Thoracic aorta (tissue), 2 donors: ENCODE results near the gene AIM2. TPM values are rescaled to one million over a fixed set of nuclear protein-coding genes. Genes with fewer than 3 reads are reported as not detected.

Experiments used
- ATAC-seq: fragments of 150-250 bp; one replicate; pipeline ENCODE4 v1.8.0; 2017; ENCODE audit warnings: low read depth; ENCODE audit not compliant: insufficient number of reproducible peaks, low FRiP score
- DNase-seq: peaks from one replicate; pipeline ENCODE4 v3.0.0-alpha.2; 2020; ENCODE audit warnings: low spot score
- H3K27ac ChIP-seq, 2 donors: fragments of 200-600 bp; sonication (generic); 1 replicate in 1 of 2; 2 replicates in 1 of 2; pipeline ENCODE4 v1.5.1; 2016; ENCODE audit warnings: mild to moderate bottlenecking in 2 of 2, moderate library complexity in 2 of 2
- H3K27me3 ChIP-seq: fragments of 200-600 bp; sonication (generic); replicated peaks from 2 replicates; pipeline ENCODE4 v1.6.0; 2016; ENCODE audit warnings: mild to moderate bottlenecking; ENCODE audit not compliant: insufficient read depth
- H3K36me3 ChIP-seq: fragments of 200-600 bp; sonication (generic); one replicate; pipeline ENCODE4 v1.5.1; 2016
- H3K4me1 ChIP-seq, 2 donors: fragments of 200-600 bp; sonication (generic); 1 replicate in 1 of 2; 2 replicates in 1 of 2; pipeline versions ENCODE4 v1.5.1 to v1.6.0; 2016; ENCODE audit warnings: low read depth in 2 of 2, mild to moderate bottlenecking in 1 of 2; ENCODE audit not compliant: control insufficient read depth in 1 of 2
- H3K4me3 ChIP-seq: fragments of 200-600 bp; sonication (generic); 2 replicates; pipeline ENCODE4 v1.5.1; 2016; ENCODE audit warnings: mild to moderate bottlenecking
- H3K9me3 ChIP-seq: fragments of 200-600 bp; sonication (generic); 2 replicates; pipeline ENCODE4 v1.5.1; 2016
- total RNA-seq, 2 donors: library from RNA; depleted of rRNA; stranded (reverse); fragments of >200 nt; gene quantifications; one replicate each; pipeline versions ENCODE4 v1.1.0 to v1.2.3, GENCODE V29; 2016
- TF ChIP-seq, protein P1 (sequence below): fragments of 200-600 bp; sonication (generic); IDR thresholded peaks from one replicate; pipeline ENCODE4 v1.5.1; 2019; ENCODE audit warnings: antibody characterized with exemption

The AIM2 gene
- total RNA-seq, 2 donors from 2014 or later = 1.1 to 3.4 TPM

DNA sequence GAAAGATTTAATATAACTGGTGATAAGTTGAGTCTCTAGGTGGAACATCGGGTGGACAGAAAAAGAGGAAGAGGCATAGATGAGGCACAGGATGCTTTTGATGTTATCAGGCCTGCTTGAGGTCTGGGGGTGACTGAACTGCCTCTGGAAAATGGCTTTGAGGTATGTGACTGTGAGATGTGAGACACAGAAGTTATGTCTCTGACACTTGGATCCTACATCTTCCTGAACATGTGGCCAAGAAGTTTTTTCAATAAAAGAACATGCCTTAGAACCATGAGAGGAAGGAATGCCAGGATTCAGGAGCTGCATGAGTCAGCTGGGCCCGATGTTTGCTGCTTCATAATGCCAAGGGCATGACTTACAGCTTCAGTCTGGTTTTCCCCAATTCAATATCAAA is 11.5 kb upstream of the AIM2 start:
- Histone ChIP-seq H3K36me3 (no peaks in the 10 kb centered on the region), H3K27ac (no peak overlapping the region), H3K9me3 (no peaks in the 10 kb centered on the region), H3K4me3 (no peak overlapping the region), H3K4me1 (no peaks in the 10 kb centered on the region), H3K27me3 (no peaks in the 10 kb centered on the region)
- no peak for ATAC-seq
- DNase-seq = no peak
- TF ChIP-seq, protein P1, sequence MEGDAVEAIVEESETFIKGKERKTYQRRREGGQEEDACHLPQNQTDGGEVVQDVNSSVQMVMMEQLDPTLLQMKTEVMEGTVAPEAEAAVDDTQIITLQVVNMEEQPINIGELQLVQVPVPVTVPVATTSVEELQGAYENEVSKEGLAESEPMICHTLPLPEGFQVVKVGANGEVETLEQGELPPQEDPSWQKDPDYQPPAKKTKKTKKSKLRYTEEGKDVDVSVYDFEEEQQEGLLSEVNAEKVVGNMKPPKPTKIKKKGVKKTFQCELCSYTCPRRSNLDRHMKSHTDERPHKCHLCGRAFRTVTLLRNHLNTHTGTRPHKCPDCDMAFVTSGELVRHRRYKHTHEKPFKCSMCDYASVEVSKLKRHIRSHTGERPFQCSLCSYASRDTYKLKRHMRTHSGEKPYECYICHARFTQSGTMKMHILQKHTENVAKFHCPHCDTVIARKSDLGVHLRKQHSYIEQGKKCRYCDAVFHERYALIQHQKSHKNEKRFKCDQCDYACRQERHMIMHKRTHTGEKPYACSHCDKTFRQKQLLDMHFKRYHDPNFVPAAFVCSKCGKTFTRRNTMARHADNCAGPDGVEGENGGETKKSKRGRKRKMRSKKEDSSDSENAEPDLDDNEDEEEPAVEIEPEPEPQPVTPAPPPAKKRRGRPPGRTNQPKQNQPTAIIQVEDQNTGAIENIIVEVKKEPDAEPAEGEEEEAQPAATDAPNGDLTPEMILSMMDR = no peak

- Histone ChIP-seq H3K9me3 (no peaks in the 10 kb centered on the region), H3K4me3 (no peak overlapping the region), H3K4me1 (no peaks in the 10 kb centered on the region), H3K36me3 (no peaks in the 10 kb centered on the region), H3K27ac (no peak overlapping the region), H3K27me3 (no peaks in the 10 kb centered on the region)
- TF ChIP-seq, protein P1 = no peak
- ATAC-seq (no peak), DNase-seq (no peak)
Measured at GRCh38 chr1:159084867-159085266, 8.3 kb upstream of the AIM2 start.

DNA sequence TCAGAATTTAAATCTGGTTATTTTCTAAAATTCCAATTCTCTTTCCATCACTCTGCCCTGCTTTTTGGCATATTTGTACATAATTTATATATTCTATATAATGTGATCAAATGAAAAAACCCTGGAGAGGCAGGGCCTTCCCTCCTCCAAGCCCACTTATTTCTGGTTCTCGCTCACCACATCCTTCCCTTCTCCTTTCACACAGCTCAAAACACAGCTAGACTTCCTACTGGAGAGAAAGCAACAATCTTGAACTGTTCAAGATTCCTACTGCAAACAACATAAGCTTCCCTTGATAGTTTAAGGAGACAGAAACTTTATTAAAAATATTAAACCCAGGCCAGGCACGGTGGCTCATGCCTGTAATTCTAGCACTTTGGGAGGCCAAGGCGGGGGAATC is 7.6 kb upstream of the AIM2 start:
- Histone ChIP-seq H3K4me1 (no peaks in the 10 kb centered on the region), H3K4me3 (no peak overlapping the region), H3K27ac (no peak overlapping the region), H3K36me3 (no peaks in the 10 kb centered on the region), H3K9me3 (no peaks in the 10 kb centered on the region), H3K27me3 (no peaks in the 10 kb centered on the region)
- no peak for DNase-seq
- ATAC-seq = no peak
- TF ChIP-seq, protein P1 = no peak

DNA sequence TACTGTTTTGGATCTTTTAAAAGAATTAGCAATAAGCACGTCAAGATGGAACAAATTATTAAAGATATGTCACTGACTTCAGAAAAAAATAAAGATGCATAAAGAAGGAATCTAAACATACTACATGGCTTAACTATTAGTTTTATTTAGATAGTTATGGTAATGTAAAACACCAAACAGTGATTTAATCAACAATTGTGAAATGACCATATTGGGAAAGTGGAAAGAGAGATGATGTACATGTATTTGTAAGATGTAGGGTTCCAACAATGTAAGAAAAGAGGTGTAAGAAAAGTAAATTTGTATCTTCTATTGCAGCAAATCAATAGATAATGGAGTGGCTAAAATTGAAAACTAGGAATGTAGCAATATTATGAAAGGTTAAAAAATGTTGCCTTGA is 6.4 kb upstream of the AIM2 start:
- ATAC-seq = no peak
- Histone ChIP-seq H3K27me3 (no peaks in the 10 kb centered on the region), H3K27ac (no peak overlapping the region), H3K9me3 (no peaks in the 10 kb centered on the region), H3K4me3 (no peak overlapping the region), H3K36me3 (no peaks in the 10 kb centered on the region), H3K4me1 (no peaks in the 10 kb centered on the region)
- TF ChIP-seq, protein P1 = no peak
- no peak for DNase-seq

- H3K4me1 ChIP-seq = no peaks in the 10 kb centered on the region
- DNase-seq (no peak), ATAC-seq (no peak)
- no peaks in the 10 kb centered on the region for H3K36me3 ChIP-seq
- no peak overlapping the region for H3K27ac ChIP-seq
- H3K27me3 ChIP-seq = no peaks in the 10 kb centered on the region
- no peak overlapping the region for H3K4me3 ChIP-seq
- TF ChIP-seq, protein P1 = no peak
- H3K9me3 ChIP-seq = no peaks in the 10 kb centered on the region
Measured at GRCh38 chr1:159081626-159082025, 5.1 kb upstream of the AIM2 start.
